T-cell (primary cell): ENCODE measurements around the gene BLOC1S2. TPM values are rescaled to one million over a fixed set of nuclear protein-coding genes. Genes with fewer than 3 reads are reported as not detected.

Experiments used
- ATAC-seq, 4 experiments: fragments of 200-7000 bp in 3 of 4; fragments of 150-1000 bp in 1 of 4; cut with Tn5 transposase; replicated peaks in 1 of 4; 1 replicate in 3 of 4; 2 replicates in 1 of 4; pipeline ENCODE4 v1.10.0; 2021; ENCODE audit warnings: moderate library complexity in 3 of 4, mild to moderate bottlenecking in 2 of 4, moderate number of reproducible peaks in 1 of 4
- CTCF ChIA-PET, 2 donors: fragments of 300-600 bp; sonication (Branson Sonifier 250); formaldehyde crosslinking; loops; one replicate each; lab custom pipeline; 2022; ENCODE audit warnings: antibody characterized with exemption in 2 of 2; lab: Charles Lee
- POLR2A ChIA-PET, 2 donors: fragments of 300-600 bp; sonication (Branson Sonifier 250); formaldehyde crosslinking; loops; one replicate each; lab custom pipeline; 2022; ENCODE audit warnings: antibody characterized with exemption in 2 of 2; lab: Charles Lee
- DNase-seq, 35 experiments: peaks; one replicate each; pipeline versions ENCODE4 v3.0.0 to v3.0.0-alpha.2; 2013 to 2023
- H3K27ac ChIP-seq: one replicate; pipeline ENCODE4 v1.5.1; 2013; ENCODE audit warnings: low read length
- H3K27me3 ChIP-seq, 2 experiments: replicated peaks in 1 of 2; 1 replicate in 1 of 2; 2 replicates in 1 of 2; pipeline versions ENCODE4 v1.6.1 to v1.7.0; 2013; ENCODE audit warnings: low read length in 1 of 2, mixed read lengths in 1 of 2; ENCODE audit not compliant: control insufficient read depth in 2 of 2, insufficient read depth in 2 of 2; ENCODE audit errors: extremely low read depth in 1 of 2
- H3K36me3 ChIP-seq, 2 donors: 1 replicate in 1 of 2; 2 replicates in 1 of 2; pipeline versions ENCODE4 v1.6.1 to v1.7.0; 2013; ENCODE audit warnings: low read length in 1 of 2; ENCODE audit not compliant: control insufficient read depth in 2 of 2, insufficient read depth in 1 of 2; ENCODE audit errors: extremely low read depth in 1 of 2
- H3K4me1 ChIP-seq, 2 experiments: 1 replicate in 1 of 2; 2 replicates in 1 of 2; pipeline versions ENCODE4 v1.6.1 to v1.7.0; 2013; ENCODE audit warnings: low read length in 2 of 2, mixed read lengths in 1 of 2; ENCODE audit not compliant: insufficient read depth in 2 of 2, control insufficient read depth in 1 of 2; ENCODE audit errors: extremely low read depth in 1 of 2
- H3K4me3 ChIP-seq, 2 donors: 1 replicate in 1 of 2; 2 replicates in 1 of 2; pipeline versions ENCODE4 v1.5.1 to v1.7.0; 2013; ENCODE audit warnings: mild to moderate bottlenecking in 2 of 2, low read length in 1 of 2, moderate library complexity in 1 of 2; ENCODE audit not compliant: control insufficient read depth in 1 of 2; ENCODE audit errors: extremely low read depth in 1 of 2
- H3K9me3 ChIP-seq: 2 replicates; pipeline ENCODE4 v1.7.0; 2013
- H3K27ac Mint-ChIP-seq, 2 donors: one replicate each; pipeline ENCODE4 v1.8.0; 2020 to 2021; ENCODE audit warnings: mild to moderate bottlenecking in 2 of 2, mixed read lengths in 2 of 2
- H3K27me3 Mint-ChIP-seq, 2 donors: one replicate each; pipeline ENCODE4 v1.8.0; 2021 to 2022; ENCODE audit warnings: mixed read lengths in 2 of 2
- H3K36me3 Mint-ChIP-seq: one replicate; pipeline ENCODE4 v1.8.0; 2021; ENCODE audit warnings: mixed read lengths
- H3K4me1 Mint-ChIP-seq, 3 donors: one replicate each; pipeline ENCODE4 v1.8.0; 2020 to 2022; ENCODE audit warnings: mixed read lengths in 3 of 3, mild to moderate bottlenecking in 1 of 3
- H3K4me3 Mint-ChIP-seq, 3 donors: one replicate each; pipeline ENCODE4 v1.8.0; 2020 to 2022; ENCODE audit warnings: mild to moderate bottlenecking in 3 of 3, mixed read lengths in 3 of 3, moderate library complexity in 3 of 3
- H3K9me3 Mint-ChIP-seq, 3 donors: one replicate each; pipeline ENCODE4 v1.8.0; 2020 to 2022; ENCODE audit warnings: mixed read lengths in 3 of 3
- WGBS: methylation state at CpG from one replicate; pipeline ENCODE4 v1.1.5; 2013; ENCODE audit warnings: missing lambda C conversion rate; ENCODE audit not compliant: insufficient coverage; 5-methylcytosine and 5-hydroxymethylcytosine counted together
- total RNA-seq, 35 experiments: library from RNA in 6 of 35; stranded (reverse) in 6 of 35; fragments of 120-200 nt in 1 of 35; gene quantifications; one replicate each; pipeline versions ENCODE4 v1.2.1 to v1.2.4 and lab custom pipeline; 2013 to 2026

Gene BLOC1S2
- total RNA-seq, 5 donors from 2014 or later (not counting 1 experiment from before 2014, with no cell fraction given): 30.2 to 44.1 (median 38.0) TPM

DNA sequence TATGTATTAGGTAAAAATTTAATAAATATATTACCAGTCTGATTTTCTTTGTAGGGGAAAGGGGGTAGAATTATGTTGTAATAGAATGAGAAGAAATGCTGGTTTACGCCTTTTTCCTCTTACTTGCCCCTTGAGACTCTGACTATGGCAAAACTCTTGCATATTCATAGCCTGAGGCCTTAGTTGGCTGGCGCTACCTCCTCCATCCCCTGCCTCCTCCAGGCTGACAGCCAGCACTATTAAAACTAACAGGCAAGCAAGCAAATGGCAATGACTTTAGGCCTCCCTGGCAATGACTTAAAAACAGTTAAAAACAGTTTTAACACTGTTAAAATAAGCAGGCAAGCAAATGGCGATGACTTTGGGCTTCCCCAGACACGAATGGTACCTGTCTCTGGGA, 29.1 kb upstream of the BLOC1S2 start:
- H3K36me3 ChIP-seq: no peaks in the 10 kb centered on the region
- no peaks in the 10 kb centered on the region for H3K4me1 ChIP-seq
- peaks cover 50 to 66% of the 10 kb centered on the region in 2 donors for H3K27me3 Mint-ChIP-seq
- 80% methylated on average over 3 of the region's 4 CpGs for WGBS
- no peaks in the 10 kb centered on the region for H3K4me1 Mint-ChIP-seq
- peaks cover 15 to 18% of the 10 kb centered on the region in 2 experiments for H3K27me3 ChIP-seq
- no peaks in the 10 kb centered on the region for H3K9me3 Mint-ChIP-seq
- DNase-seq: no peak
- no peaks in the 10 kb centered on the region for H3K9me3 ChIP-seq
- POLR2A ChIA-PET: no interaction called here
- no peak overlapping the region for H3K4me3 Mint-ChIP-seq
- H3K36me3 Mint-ChIP-seq: no peaks in the 10 kb centered on the region
- H3K27ac ChIP-seq: no peak overlapping the region
- ATAC-seq: no peak
- CTCF ChIA-PET: no interaction called here
- no peak overlapping the region for H3K4me3 ChIP-seq
- H3K27ac Mint-ChIP-seq: no peak overlapping the region

DNA sequence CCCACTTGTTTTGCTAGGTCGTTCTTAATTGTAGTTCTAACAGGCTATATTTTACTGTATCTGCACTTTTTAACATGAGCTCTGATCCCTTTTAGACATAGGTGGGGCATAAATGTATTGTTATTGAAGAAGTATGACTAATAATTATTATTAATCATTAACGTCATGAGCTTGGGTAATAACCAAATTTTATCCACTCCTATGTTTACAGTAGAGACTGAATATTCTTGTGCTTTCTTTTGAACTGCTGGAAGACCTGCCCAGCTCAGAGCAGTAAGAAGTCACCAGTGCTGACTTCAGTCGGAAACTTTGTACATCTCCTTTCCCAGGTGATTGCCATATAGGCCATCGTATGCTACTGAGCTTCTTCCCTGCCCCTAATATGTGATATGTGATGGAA, 24.8 kb upstream of the BLOC1S2 start:
- H3K4me1 Mint-ChIP-seq: no peaks in the 10 kb centered on the region
- no peaks in the 10 kb centered on the region for H3K9me3 Mint-ChIP-seq
- H3K27me3 Mint-ChIP-seq: peaks cover 47 to 50% of the 10 kb centered on the region in 2 donors
- H3K4me3 Mint-ChIP-seq: no peak overlapping the region
- Histone ChIP-seq H3K36me3 (no peaks in the 10 kb centered on the region), H3K4me3 (no peak overlapping the region), H3K27me3 (peaks cover 9 to 12% of the 10 kb centered on the region in 2 experiments), H3K4me1 (no peaks in the 10 kb centered on the region), H3K27ac (no peak overlapping the region), H3K9me3 (no peaks in the 10 kb centered on the region)
- no peak for ATAC-seq
- CTCF ChIA-PET: interaction anchor here in 1 of 2 donors (0.8 to 1.0 kb wide), 2 partner anchors 31 to 121 kb away, joined by 3 read pairs; no protein-coding TSS in a partner anchor
- POLR2A ChIA-PET: no interaction called here
- no CpG with 5 or more reads among the region's 4 CpGs for WGBS
- no peaks in the 10 kb centered on the region for H3K36me3 Mint-ChIP-seq
- H3K27ac Mint-ChIP-seq: no peak overlapping the region
- DNase-seq: no peak

- Histone ChIP-seq H3K27ac (no peak overlapping the region), H3K36me3 (no peaks in the 10 kb centered on the region), H3K9me3 (no peaks in the 10 kb centered on the region), H3K4me1 (no peaks in the 10 kb centered on the region), H3K4me3 (no peak overlapping the region), H3K27me3 (peaks cover 7 to 18% of the 10 kb centered on the region in 2 experiments)
- Mint-ChIP-seq H3K36me3 (no peaks in the 10 kb centered on the region), H3K4me3 (no peak overlapping the region), H3K27ac (no peak overlapping the region), H3K27me3 (peaks cover 51 to 56% of the 10 kb centered on the region in 2 donors), H3K4me1 (no peaks in the 10 kb centered on the region), H3K9me3 (no peaks in the 10 kb centered on the region)
- ATAC-seq (no peak), DNase-seq (no peak)
- 90% methylated on average over 1 of the region's 3 CpGs for WGBS
- ChIA-PET CTCF (no interaction called here), POLR2A (no interaction called here)
Observed at GRCh38 chr10:100307684-100308083, 21.2 kb upstream of the BLOC1S2 start.

DNA sequence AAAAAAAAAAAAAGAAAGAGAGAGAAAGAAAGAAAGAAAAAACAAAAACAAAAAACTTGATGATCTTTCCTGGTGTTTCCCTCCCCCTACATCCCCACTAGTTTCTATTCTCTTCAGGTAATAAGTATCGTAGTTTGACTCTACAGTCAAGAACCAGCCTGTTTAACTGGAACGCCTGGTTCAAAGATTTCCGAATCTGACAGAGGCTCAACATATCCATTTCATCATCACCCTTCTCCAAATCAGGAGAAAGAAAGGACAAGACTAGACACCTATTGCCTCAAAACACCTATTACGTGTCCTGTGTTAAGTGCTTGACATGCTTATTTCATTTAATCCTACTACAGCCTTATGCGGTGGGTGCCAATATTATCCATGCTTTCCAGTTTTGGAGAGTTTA, 20.4 kb upstream of the BLOC1S2 start:
- no peaks in the 10 kb centered on the region for H3K4me1 Mint-ChIP-seq
- no peaks in the 10 kb centered on the region for H3K9me3 ChIP-seq

GRCh38 chr10:100304414-100304813, 17.9 kb upstream of the BLOC1S2 start:
- H3K4me3 ChIP-seq: no peak overlapping the region
- CTCF ChIA-PET: interaction anchor here in 1 of 2 donors (0.8 kb wide), 1 partner anchor 214 kb away, joined by 3 read pairs; no protein-coding TSS in a partner anchor
- Mint-ChIP-seq H3K27me3 (peaks cover 45 to 56% of the 10 kb centered on the region in 2 donors), H3K4me3 (no peak overlapping the region), H3K36me3 (no peaks in the 10 kb centered on the region), H3K9me3 (peaks cover 0 to 4% (median 0%) of the 10 kb centered on the region in 3 donors), H3K27ac (no peak overlapping the region), H3K4me1 (no peaks in the 10 kb centered on the region)
- no peak for ATAC-seq
- no peaks in the 10 kb centered on the region for H3K9me3 ChIP-seq
- no peak overlapping the region for H3K27ac ChIP-seq
- no peaks in the 10 kb centered on the region for H3K36me3 ChIP-seq
- DNase-seq: no peak
- 88% methylated on average over 2 of the region's 3 CpGs for WGBS
- POLR2A ChIA-PET: no interaction called here
- peaks cover 0 to 14% of the 10 kb centered on the region in 2 experiments for H3K27me3 ChIP-seq
- H3K4me1 ChIP-seq: no peaks in the 10 kb centered on the region

More for the DNA sequence above, 20.4 kb upstream of the BLOC1S2 start:
- Mint-ChIP-seq H3K27me3 (peaks cover 43 to 52% of the 10 kb centered on the region in 2 donors), H3K9me3 (no peaks in the 10 kb centered on the region), H3K36me3 (no peaks in the 10 kb centered on the region), H3K4me3 (no peak overlapping the region), H3K27ac (no peak overlapping the region)
- peaks cover 1 to 18% of the 10 kb centered on the region in 2 experiments for H3K27me3 ChIP-seq
- CTCF ChIA-PET: no interaction called here
- no peak overlapping the region for H3K4me3 ChIP-seq
- 90% methylated on average over 2 of the region's 5 CpGs for WGBS
- POLR2A ChIA-PET: no interaction called here
- ATAC-seq (no peak), DNase-seq (no peak)
- no peaks in the 10 kb centered on the region for H3K36me3 ChIP-seq
- no peak overlapping the region for H3K27ac ChIP-seq
- no peaks in the 10 kb centered on the region for H3K4me1 ChIP-seq

DNA sequence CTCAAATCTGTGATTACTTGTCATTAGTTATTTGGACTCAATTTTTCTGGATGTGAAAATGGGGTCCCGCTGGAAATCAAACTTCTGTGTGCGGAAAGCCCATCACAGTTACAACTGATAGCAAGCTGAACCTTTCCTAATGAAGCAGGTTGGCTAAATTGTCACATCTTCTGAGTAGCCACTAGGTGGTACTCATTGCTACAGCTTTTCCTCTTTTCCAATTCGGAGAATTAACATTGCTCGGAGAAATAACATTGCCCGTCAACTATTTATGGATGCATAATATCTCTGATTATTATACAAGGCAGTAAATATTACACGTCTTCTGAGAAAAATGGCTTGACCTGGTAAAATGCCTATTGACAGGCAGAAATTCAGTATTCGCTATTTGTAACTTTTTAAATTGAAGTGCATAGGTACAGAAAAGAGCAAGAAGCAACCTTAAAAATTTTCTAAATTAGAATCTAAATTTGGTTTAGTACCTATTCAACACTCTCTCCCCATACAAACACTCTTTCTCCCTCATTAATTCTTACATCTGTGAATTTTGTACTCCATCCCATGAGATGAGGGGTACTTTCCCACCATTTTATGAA, 17.3 kb upstream of the BLOC1S2 start:
- DNase-seq (peak in 1 of 35 experiments; percentile 18), ATAC-seq (no peak)
- no peaks in the 10 kb centered on the region for H3K4me1 Mint-ChIP-seq
- H3K36me3 Mint-ChIP-seq: no peaks in the 10 kb centered on the region
- no peak overlapping the region for H3K4me3 Mint-ChIP-seq
- no peak overlapping the region for H3K27ac ChIP-seq
- H3K27ac Mint-ChIP-seq: no peak overlapping the region
- no peaks in the 10 kb centered on the region for H3K4me1 ChIP-seq
- no peak overlapping the region for H3K4me3 ChIP-seq
- CTCF ChIA-PET: no interaction called here
- H3K9me3 ChIP-seq: no peaks in the 10 kb centered on the region
- POLR2A ChIA-PET: no interaction called here
- H3K27me3 Mint-ChIP-seq: peaks cover 47 to 57% of the 10 kb centered on the region in 2 donors
- H3K27me3 ChIP-seq: peaks cover 0 to 14% of the 10 kb centered on the region in 2 experiments
- WGBS: 75% methylated on average over 2 of the region's 7 CpGs
- H3K36me3 ChIP-seq: no peaks in the 10 kb centered on the region
- peaks cover 0 to 4% (median 0%) of the 10 kb centered on the region in 3 donors for H3K9me3 Mint-ChIP-seq
